Smooth muscle cell (in vitro differentiated cells): ENCODE measurements around the gene HOXB1. TPM values are rescaled to one million over a fixed set of nuclear protein-coding genes. Genes with fewer than 3 reads are reported as not detected.
A peak's percentile ranks its signal among the peaks of the same experiment; 100 is the strongest.

Source experiments
- DNase-seq: peaks from one replicate; lab custom pipeline; 2025; ENCODE audit not compliant: unreplicated experiment; lab: John Stamatoyannopoulos, UW
- H2AFZ ChIP-seq: fragments of 200-600 bp; sonication (generic); 2 replicates; pipeline ENCODE4 v1.6.0; 2016; ENCODE audit warnings: antibody characterized with exemption, low read depth, mild to moderate bottlenecking
- H3F3A ChIP-seq: fragments of 200-600 bp; sonication (generic); 2 replicates; pipeline ENCODE4 v1.6.0; 2017; ENCODE audit warnings: antibody characterized with exemption, low read depth
- H3K27ac ChIP-seq: fragments of 200-600 bp; sonication (generic); 2 replicates; pipeline ENCODE4 v1.5.1; 2016; ENCODE audit warnings: low read depth, mild to moderate bottlenecking
- H3K27me3 ChIP-seq: fragments of 200-600 bp; sonication (generic); 2 replicates; pipeline ENCODE4 v1.6.1; 2016; ENCODE audit warnings: low read depth, mild to moderate bottlenecking
- H3K36me3 ChIP-seq: fragments of 200-600 bp; sonication (generic); 2 replicates; pipeline ENCODE4 v1.5.1; 2016; ENCODE audit warnings: low read depth
- H3K4me1 ChIP-seq: fragments of 200-600 bp; sonication (generic); 2 replicates; pipeline ENCODE4 v1.5.1; 2016; ENCODE audit warnings: low read depth
- H3K4me2 ChIP-seq: fragments of 200-600 bp; sonication (generic); 2 replicates; pipeline ENCODE4 v1.6.0; 2016; ENCODE audit warnings: mild to moderate bottlenecking
- H3K4me3 ChIP-seq: fragments of 200-600 bp; sonication (generic); 2 replicates; pipeline ENCODE4 v1.5.1; 2016; ENCODE audit warnings: mild to moderate bottlenecking
- H3K79me2 ChIP-seq: fragments of 200-600 bp; sonication (generic); 2 replicates; pipeline ENCODE4 v1.6.0; 2016; ENCODE audit warnings: low read depth, mild to moderate bottlenecking
- H3K9ac ChIP-seq: fragments of 200-600 bp; sonication (generic); 2 replicates; pipeline ENCODE4 v1.6.0; 2016; ENCODE audit warnings: low read depth
- H3K9me3 ChIP-seq: fragments of 200-600 bp; sonication (generic); replicated peaks from 2 replicates; pipeline ENCODE4 v1.5.1; 2016; ENCODE audit warnings: low read depth
- H4K20me1 ChIP-seq: fragments of 200-600 bp; sonication (generic); 2 replicates; pipeline ENCODE4 v1.6.0; 2016; ENCODE audit warnings: low read depth
- WGBS: methylation state at CpG from one replicate; pipeline ENCODE4 v1.1.7; 2016; ENCODE audit warnings: low lambda C conversion rate; 5-methylcytosine and 5-hydroxymethylcytosine counted together
- polyA plus RNA-seq: library from polyadenylated mRNA; unstranded; fragments of >200 nt; fragmentation: Nextera tagmentation; extraction: Ambion mirVana; gene quantifications from 2 replicates; pipeline ENCODE4 v1.2.1, GENCODE V29; 2016
- total RNA-seq: library from RNA; depleted of rRNA; stranded (reverse); fragments of >200 nt; gene quantifications from 2 replicates; pipeline ENCODE4 v1.2.3, GENCODE V29; 2014
- TF ChIP-seq, protein P1 (sequence below): fragments of 200-600 bp; sonication (generic); IDR thresholded peaks from 2 replicates; pipeline ENCODE4 v1.5.1; 2017; ENCODE audit warnings: borderline replicate concordance, mild to moderate bottlenecking, antibody characterized with exemption; ENCODE audit not compliant: insufficient read depth, poor library complexity, severe bottlenecking

Gene HOXB1
- total and polyA plus RNA-seq, 2 experiments from 2014 or later = not detected

DNA sequence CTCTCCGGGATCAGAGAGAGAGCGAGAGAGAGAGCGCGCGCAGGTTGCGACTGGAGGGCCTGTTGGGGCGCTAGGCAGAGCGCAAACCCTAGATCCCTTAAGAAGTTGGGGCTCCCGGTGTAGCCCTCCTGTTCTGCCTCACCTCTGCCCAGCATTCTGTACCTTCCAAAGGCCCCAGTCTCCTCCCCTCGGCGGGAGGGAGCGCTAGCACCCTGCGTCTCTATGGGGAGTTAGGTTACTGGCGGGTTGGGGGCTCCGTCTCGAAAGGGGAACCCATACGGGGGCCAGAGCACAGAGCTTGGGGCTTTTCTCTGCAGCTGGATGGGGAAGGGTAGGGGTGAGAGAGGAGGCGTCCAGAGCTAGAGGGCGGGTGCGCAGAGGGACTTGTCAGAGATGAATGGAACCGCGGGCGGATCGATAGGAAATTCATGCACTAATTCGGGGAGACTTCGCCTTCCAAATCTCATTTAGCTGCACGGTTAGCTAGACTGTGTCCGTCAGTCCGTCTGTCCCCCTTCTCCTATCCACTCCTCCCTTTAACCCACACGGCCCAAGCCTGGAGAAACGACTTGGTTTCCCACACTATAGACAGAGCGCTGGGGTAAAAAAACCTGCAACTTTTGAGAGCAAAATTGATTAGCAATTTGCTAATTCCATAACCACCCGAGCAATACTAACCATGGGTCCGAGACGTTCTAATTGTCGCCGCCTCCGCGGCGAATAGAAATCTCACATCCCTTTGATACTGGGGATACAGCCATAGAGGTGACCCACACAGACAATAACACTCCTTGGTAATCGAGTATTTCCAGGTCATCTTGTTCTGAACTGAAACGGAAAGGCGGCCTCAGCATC, 48.0 kb upstream of the HOXB1 start:
- Histone ChIP-seq H3K4me1 (peaks cover 7% of the 10 kb centered on the region), H4K20me1 (peaks cover 97% of the 10 kb centered on the region), H3K79me2 (peaks cover 61% of the 10 kb centered on the region), H3K9me3 (no peaks in the 10 kb centered on the region), H3K9ac (no peak overlapping the region), H3K27me3 (peaks cover 90% of the 10 kb centered on the region), H3K4me2 (peak overlapping the region; percentile 90), H3K4me3 (peak overlapping the region; percentile 53), H3K36me3 (no peaks in the 10 kb centered on the region), H2AFZ (no peak overlapping the region), H3F3A (no peaks in the 10 kb centered on the region), H3K27ac (no peak overlapping the region)
- no peak for DNase-seq
- TF ChIP-seq, protein P1, sequence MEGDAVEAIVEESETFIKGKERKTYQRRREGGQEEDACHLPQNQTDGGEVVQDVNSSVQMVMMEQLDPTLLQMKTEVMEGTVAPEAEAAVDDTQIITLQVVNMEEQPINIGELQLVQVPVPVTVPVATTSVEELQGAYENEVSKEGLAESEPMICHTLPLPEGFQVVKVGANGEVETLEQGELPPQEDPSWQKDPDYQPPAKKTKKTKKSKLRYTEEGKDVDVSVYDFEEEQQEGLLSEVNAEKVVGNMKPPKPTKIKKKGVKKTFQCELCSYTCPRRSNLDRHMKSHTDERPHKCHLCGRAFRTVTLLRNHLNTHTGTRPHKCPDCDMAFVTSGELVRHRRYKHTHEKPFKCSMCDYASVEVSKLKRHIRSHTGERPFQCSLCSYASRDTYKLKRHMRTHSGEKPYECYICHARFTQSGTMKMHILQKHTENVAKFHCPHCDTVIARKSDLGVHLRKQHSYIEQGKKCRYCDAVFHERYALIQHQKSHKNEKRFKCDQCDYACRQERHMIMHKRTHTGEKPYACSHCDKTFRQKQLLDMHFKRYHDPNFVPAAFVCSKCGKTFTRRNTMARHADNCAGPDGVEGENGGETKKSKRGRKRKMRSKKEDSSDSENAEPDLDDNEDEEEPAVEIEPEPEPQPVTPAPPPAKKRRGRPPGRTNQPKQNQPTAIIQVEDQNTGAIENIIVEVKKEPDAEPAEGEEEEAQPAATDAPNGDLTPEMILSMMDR = no peak
- 12% methylated on average over 37 of the region's 43 CpGs for WGBS

DNA sequence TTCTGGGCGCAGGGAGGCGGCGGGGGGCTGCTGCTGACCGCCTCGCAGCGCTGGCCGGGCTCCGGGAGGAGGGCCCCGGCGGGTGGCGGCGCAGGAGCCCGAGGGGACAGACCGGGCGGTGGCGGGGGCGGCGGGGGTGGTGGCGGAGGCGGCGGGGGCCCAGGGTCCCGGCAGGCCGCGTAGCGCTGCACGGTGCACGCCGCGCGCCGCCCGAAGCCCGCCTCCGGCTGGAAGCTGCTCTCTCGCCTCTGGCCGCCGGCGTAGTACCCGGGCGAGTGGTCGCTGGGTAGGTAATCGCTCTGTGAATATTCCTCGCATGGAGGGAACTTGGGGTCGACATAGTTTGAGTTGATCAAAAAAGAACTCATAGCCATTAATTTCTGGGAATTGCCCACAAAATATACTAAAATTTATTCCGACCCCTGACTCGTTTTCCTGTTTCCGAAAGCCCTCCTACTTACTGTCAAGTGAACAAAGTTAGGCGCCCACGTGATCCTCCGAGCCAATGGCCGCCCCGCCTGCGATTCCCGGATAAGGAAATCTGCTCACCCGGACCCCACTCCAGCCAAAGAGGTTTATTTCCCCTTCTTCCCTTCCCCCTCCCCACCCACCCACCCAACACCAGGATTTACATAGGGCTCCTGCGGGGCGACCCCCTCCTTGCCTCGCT, 47.3 kb upstream of the HOXB1 start, which contains the start of gene HOXB4:
Gene HOXB4 (minus strand): TSS at position 405 of the 670 bp plus-strand sequence. CDS start 31 bp downstream, at position 374.
- TF ChIP-seq, protein P1 = no peak
- H2AFZ ChIP-seq = no peak within 1 kb of the TSS
- H3K4me2 ChIP-seq = peak within 1 kb of the TSS; percentile 90
- peak within 1 kb of the TSS; percentile 53 for H3K4me3 ChIP-seq
- H3K27me3 ChIP-seq = peaks cover 90% of the 10 kb centered on the region
- H3K79me2 ChIP-seq = peaks cover 53% of the 10 kb centered on the region
- peaks cover 97% of the 10 kb centered on the region for H4K20me1 ChIP-seq
- H3K4me1 ChIP-seq = peaks cover 7% of the 10 kb centered on the region
- H3K27ac ChIP-seq = no peak within 1 kb of the TSS
- no peaks in the 10 kb centered on the region for H3K36me3 ChIP-seq
- no peaks in the 10 kb centered on the region for H3K9me3 ChIP-seq
- WGBS = 4% methylated on average over 17 of the region's 58 CpGs
- DNase-seq = no peak
- no peak within 1 kb of the TSS for H3K9ac ChIP-seq
- no peaks in the 10 kb centered on the region for H3F3A ChIP-seq

DNA sequence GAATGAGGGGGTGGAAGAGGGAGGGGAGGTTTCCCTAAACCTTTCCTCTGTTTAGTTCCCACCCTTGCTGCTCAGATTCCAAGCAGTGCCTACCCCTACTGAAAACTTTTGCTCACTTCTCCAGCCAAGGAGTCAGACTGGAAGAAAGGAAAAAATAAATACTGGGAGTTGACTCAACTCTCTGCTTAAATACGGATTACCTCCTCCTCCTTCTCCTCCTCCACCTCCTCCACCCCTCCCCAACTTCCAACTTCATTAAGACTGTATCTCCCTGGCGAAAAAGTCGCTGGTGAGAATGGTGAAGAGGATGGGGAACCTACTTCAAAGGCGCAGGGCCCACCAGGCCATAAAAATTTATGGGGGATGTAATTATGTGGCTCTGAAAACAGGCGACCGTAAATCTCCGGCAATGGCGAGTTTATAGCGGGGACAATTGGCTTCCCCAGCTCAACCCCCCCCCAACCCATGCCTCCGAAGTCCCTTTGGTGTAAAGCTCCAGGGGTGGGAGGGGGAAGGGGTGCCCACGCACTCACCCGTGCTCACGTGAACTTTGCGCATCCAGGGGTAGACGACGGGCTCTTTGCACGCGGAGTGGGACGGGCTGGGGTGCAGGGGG, 46.6 kb upstream of the HOXB1 start:
- Histone ChIP-seq H3K4me3 (peak overlapping the region; percentile 53), H3K9me3 (no peaks in the 10 kb centered on the region), H2AFZ (no peak overlapping the region), H3K4me2 (peak overlapping the region; percentile 90), H3K4me1 (peaks cover 7% of the 10 kb centered on the region), H3K9ac (no peak overlapping the region), H3K36me3 (no peaks in the 10 kb centered on the region), H3K27ac (no peak overlapping the region), H4K20me1 (peaks cover 97% of the 10 kb centered on the region), H3K27me3 (peaks cover 90% of the 10 kb centered on the region), H3K79me2 (peaks cover 52% of the 10 kb centered on the region), H3F3A (no peaks in the 10 kb centered on the region)
- DNase-seq = no peak
- 9% methylated on average over 10 of the region's 19 CpGs for WGBS
- TF ChIP-seq, protein P1 = no peak
